Colonic mucosa (tissue), 4 donors: Measurements from ENCODE around the gene PHACTR3. TPM values are rescaled to one million over a fixed set of nuclear protein-coding genes. Genes with fewer than 3 reads are reported as not detected.

ENCODE experiments used
- DNase-seq: peaks from one replicate; pipeline ENCODE4 v3.0.0-alpha.2; 2020
- H3K27ac ChIP-seq: fragments of 200-600 bp; one replicate; pipeline ENCODE4 v1.8.0; 2021
- H3K27me3 ChIP-seq: fragments of 200-600 bp; one replicate; pipeline ENCODE4 v1.8.0; 2021
- H3K36me3 ChIP-seq: fragments of 200-600 bp; one replicate; pipeline ENCODE4 v1.8.0; 2021
- H3K4me1 ChIP-seq: fragments of 200-600 bp; one replicate; pipeline ENCODE4 v1.8.0; 2021; ENCODE audit warnings: mild to moderate bottlenecking
- H3K4me3 ChIP-seq: fragments of 200-600 bp; one replicate; pipeline ENCODE4 v1.8.0; 2021
- H3K9ac ChIP-seq, 2 donors: one replicate each; pipeline ENCODE4 v1.7.0; 2013; ENCODE audit warnings: control low read depth in 2 of 2, low read depth in 2 of 2, low read length in 2 of 2
- H3K9me3 ChIP-seq: fragments of 200-600 bp; one replicate; pipeline ENCODE4 v1.8.0; 2021
- intact Hi-C: fragments of 100-400 bp; cut with DNase I; formaldehyde crosslinking; loops from one replicate; pipeline ENCODE4 v1.14.1; 2022
- total RNA-seq, 2 donors: library from RNA; stranded (reverse); fragmentation: NEBNext Ultra II Directional in 1 of 2; extraction: Animal tissue kit (Norgen Biotek cat#: 25700) in 1 of 2; gene quantifications; one replicate each; pipeline ENCODE4 v1.2.1, GENCODE V29; 2021
- TF ChIP-seq, protein P1 (sequence below): fragments of 200-600 bp; IDR thresholded peaks from one replicate; pipeline ENCODE4 v1.8.0; 2022; ENCODE audit warnings: antibody characterized with exemption, mild to moderate bottlenecking
- donor health status: healthy.
- donor health status: DM: no; HTN: no; CAD: no.
- donor health status: DM: no; HTN: no; CAD: no.

Gene PHACTR3
- total RNA-seq, 2 donors from 2014 or later, result 0.44 to 0.53 TPM

DNA sequence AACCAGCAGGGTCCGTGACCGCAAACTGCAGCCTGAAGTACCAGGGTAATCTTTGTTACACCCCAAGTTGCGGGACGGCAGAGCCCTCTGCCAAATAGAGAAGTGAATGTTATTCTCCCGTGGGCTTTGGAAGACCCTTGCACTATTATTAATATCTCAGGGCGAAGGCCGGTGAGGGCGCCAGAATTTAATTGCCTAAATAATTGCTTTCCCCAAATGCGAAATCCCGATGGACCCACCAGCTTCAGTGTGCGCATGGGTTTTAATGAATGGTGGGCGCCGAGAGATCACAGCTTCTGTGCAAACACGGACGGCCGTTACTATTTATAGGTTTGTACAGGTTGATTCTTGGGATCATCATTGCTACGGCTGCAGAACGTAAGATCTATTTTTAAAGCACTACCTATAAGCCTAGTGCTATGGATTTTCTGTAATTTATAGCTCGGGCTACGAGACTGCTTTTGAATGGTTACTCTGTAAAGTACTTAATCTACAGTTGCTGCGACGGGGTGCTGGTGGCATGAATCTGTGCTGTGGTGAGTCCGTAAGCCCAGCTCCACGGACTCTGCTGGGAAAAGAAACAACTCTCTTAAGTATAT is 15.2 kb upstream of the PHACTR3 start:
- TF ChIP-seq, protein P1, sequence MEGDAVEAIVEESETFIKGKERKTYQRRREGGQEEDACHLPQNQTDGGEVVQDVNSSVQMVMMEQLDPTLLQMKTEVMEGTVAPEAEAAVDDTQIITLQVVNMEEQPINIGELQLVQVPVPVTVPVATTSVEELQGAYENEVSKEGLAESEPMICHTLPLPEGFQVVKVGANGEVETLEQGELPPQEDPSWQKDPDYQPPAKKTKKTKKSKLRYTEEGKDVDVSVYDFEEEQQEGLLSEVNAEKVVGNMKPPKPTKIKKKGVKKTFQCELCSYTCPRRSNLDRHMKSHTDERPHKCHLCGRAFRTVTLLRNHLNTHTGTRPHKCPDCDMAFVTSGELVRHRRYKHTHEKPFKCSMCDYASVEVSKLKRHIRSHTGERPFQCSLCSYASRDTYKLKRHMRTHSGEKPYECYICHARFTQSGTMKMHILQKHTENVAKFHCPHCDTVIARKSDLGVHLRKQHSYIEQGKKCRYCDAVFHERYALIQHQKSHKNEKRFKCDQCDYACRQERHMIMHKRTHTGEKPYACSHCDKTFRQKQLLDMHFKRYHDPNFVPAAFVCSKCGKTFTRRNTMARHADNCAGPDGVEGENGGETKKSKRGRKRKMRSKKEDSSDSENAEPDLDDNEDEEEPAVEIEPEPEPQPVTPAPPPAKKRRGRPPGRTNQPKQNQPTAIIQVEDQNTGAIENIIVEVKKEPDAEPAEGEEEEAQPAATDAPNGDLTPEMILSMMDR, result no peak
- intact Hi-C loops, result no loop called here
- Histone ChIP-seq H3K27ac (no peak overlapping the region), H3K27me3 (no peaks in the 10 kb centered on the region), H3K4me3 (no peak overlapping the region), H3K36me3 (no peaks in the 10 kb centered on the region), H3K9ac (no peak overlapping the region), H3K9me3 (no peaks in the 10 kb centered on the region), H3K4me1 (no peaks in the 10 kb centered on the region)
- DNase-seq, result no peak

DNA sequence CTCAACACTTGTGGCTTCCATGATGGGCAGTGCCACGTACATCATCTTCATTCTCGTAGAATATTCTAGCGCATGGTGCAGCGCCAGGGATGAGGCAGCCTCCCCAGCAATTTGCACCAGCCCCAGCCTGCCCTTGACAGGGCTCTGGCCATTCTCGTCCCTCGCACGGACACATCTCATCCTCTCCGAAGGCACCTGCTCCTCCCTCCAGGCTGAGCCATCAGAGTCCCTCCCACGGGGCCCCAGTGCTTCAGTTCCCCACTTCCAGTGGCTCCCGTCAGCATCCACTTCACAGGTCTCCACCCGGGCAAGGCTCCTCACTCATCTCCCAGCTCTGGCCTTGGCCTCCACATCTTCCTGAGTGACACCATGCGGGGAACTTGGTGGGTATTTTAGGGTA is 13.3 kb upstream of the PHACTR3 start:
- Histone ChIP-seq H3K27ac (no peak overlapping the region), H3K27me3 (no peaks in the 10 kb centered on the region), H3K4me3 (no peak overlapping the region), H3K9me3 (no peaks in the 10 kb centered on the region), H3K36me3 (no peaks in the 10 kb centered on the region), H3K9ac (no peak overlapping the region), H3K4me1 (no peaks in the 10 kb centered on the region)
- intact Hi-C loops, result no loop called here
- TF ChIP-seq, protein P1, result no peak
- DNase-seq, result no peak

DNA sequence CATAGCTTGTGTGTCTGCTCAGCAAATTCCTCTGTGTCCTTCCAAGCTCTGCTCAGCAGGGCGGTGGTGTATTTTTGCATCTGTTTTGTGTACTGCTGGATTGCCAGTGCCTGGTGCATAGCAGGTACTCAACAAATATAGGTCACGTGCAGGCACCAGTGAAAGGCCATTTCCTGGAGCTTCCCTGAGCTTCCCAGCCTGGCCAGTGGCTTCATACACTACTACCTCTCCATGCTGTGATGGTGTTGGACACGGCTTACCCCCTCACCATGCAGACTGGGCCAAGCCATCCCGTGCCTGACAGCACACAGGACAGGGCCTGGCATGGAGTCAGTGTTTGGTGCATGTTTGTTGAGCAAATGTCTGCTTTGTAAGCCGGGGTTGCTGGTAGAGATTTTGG is 7.7 kb upstream of the PHACTR3 start:
- Histone ChIP-seq H3K4me1 (no peaks in the 10 kb centered on the region), H3K9ac (no peak overlapping the region), H3K27me3 (no peaks in the 10 kb centered on the region), H3K9me3 (no peaks in the 10 kb centered on the region), H3K36me3 (no peaks in the 10 kb centered on the region), H3K4me3 (no peak overlapping the region), H3K27ac (no peak overlapping the region)
- intact Hi-C loops, result no loop called here
- DNase-seq, result no peak
- TF ChIP-seq, protein P1, result no peak

DNA sequence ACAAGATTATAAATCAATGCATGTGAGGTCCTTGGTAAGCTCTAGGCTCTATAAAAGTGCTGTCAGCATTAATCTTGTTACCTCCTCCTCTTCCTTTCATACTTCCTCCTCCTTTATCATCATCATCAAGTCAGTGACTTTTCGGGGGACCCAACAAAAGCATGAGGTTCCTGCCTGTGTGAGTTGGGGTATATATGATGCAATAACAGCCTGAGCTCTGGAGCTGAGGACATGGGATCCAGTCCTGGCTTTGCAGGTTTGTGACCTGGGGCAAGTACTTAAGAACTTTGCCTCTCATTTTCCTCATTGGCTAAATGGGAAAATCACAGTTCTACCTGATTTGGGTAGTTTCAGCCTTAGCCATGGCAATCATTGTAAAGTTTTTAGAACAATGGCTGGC is 7.1 kb upstream of the PHACTR3 start:
- H3K4me3 ChIP-seq, result no peak overlapping the region
- H3K4me1 ChIP-seq, result no peaks in the 10 kb centered on the region
- no peak overlapping the region for H3K27ac ChIP-seq
- H3K9ac ChIP-seq, result no peak overlapping the region
- H3K27me3 ChIP-seq, result no peaks in the 10 kb centered on the region
- TF ChIP-seq, protein P1, result no peak
- DNase-seq, result no peak
- H3K9me3 ChIP-seq, result no peaks in the 10 kb centered on the region
- intact Hi-C loops, result no loop called here
- H3K36me3 ChIP-seq, result no peaks in the 10 kb centered on the region

DNA sequence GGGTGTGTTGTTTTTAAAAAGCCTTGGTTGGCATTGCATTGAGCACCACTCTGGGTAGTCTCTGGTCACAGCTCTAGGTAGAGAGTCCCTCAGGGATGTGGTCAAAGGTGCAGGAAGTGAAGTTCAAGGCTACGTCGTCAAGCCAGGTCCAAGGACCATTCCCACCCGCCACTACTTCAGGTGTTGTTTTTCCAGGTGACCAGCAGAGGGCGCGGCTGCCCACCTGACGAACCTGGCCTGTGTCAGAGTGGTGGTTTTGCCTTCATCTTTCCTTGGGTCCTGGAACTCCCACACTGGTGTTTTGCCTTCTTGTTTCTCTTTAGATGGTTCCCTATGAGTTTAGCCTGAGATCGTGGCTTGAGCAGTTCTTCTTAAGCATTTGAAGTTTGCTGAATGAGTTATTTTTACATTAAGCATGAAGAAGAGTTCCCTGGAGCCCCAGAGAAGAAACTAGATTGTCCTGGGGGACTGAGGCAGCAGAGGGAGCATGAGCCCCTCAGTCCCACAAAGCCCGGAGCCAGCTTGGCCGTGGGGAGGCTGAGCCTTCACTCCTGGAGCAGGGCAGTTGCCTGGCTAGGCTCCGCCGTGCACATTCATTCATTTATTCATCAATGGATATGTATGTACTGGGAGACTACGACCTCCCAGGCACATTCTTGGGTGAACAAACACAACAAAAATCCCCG is 5.6 kb upstream of the PHACTR3 start:
- TF ChIP-seq, protein P1, result peak; percentile 57
- intact Hi-C loops, result loop anchor here (2.0 kb wide), 1 partner anchor 152 kb away; no protein-coding TSS in a partner anchor
- DNase-seq, result no peak
- H3K27me3 ChIP-seq, result peaks cover 5% of the 10 kb centered on the region
- no peaks in the 10 kb centered on the region for H3K9me3 ChIP-seq
- H3K4me1 ChIP-seq, result no peaks in the 10 kb centered on the region
- no peak overlapping the region for H3K4me3 ChIP-seq
- H3K9ac ChIP-seq, result no peak overlapping the region
- no peak overlapping the region for H3K27ac ChIP-seq
- no peaks in the 10 kb centered on the region for H3K36me3 ChIP-seq
